ENCODE measurements around the gene GNGT2.

Gene GNGT2

GRCh38 chr17:49168706-49169105, 41.7 kb downstream of the GNGT2 start:
- DNase-seq = no peak

- no peak for DNase-seq
Measured at GRCh38 chr17:49165143-49165542, 45.2 kb downstream of the GNGT2 start.

GRCh38 chr17:49162866-49163265, 47.5 kb downstream of the GNGT2 start:
- DNase-seq = no peak

- peak; percentile 41 for DNase-seq
Measured at GRCh38 chr17:49157784-49158183, 52.6 kb downstream of the GNGT2 start.

- no peak for DNase-seq
Measured at GRCh38 chr17:49156256-49156655, 54.1 kb downstream of the GNGT2 start.

Data from hematopoietic multipotent progenitor cell treated with erythropoietin and hydrocortisone succinate and interleukin-3 and kit ligand, for 6 days (in vitro differentiated cells).